ENCODE measurements around the gene GNG8.
A peak's percentile ranks its signal among the peaks of the same experiment; 100 is the strongest.

Gene GNG8

DNA sequence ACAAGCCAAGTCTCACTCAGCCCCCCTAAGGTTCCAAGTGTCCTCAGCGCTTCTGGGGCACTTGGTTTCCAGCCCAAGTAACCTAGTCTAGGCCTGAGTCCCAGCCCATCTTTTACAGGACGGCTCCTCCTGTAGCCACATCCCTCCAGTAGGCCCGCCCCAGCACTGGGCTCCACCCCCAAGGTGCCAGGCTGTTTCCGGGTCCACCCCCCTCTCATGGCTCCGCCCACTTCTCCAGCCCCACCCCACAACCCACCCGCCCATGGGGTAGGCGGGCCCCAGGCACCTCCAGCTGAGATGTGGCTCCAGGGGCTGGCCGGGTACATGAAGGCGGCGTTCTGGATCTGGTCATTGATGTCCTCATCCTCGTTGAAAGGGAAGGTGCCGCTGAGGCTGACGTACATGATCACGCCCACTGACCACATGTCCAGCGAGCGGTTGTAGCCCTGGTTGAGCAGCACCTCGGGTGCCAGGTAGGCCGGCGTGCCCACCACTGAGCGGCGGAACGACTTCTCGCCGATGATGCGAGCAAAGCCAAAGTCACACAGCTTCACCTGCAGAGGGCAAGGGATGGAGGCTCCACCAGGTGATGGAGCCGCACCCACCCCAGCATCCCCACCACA, 42.2 kb upstream of the GNG8 start (continued):
- TF ChIP-seq, protein P1, sequence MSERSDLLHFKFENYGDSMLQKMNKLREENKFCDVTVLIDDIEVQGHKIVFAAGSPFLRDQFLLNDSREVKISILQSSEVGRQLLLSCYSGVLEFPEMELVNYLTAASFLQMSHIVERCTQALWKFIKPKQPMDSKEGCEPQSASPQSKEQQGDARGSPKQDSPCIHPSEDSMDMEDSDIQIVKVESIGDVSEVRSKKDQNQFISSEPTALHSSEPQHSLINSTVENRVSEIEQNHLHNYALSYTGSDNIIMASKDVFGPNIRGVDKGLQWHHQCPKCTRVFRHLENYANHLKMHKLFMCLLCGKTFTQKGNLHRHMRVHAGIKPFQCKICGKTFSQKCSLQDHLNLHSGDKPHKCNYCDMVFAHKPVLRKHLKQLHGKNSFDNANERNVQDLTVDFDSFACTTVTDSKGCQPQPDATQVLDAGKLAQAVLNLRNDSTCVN (tag by site-specific recombination; optimal IDR thresholded peaks at IDR 0.05) = no peak
- TF ChIP-seq ZNF548 (tag by site-specific recombination; IDR thresholded peaks at IDR 0.05) (no peak), OSR2 (tag by site-specific recombination; IDR thresholded peaks at IDR 0.05) (no peak), ZNF585B (tag by site-specific recombination; IDR thresholded peaks at IDR 0.05) (no peak), GLIS2 (tag by site-specific recombination; IDR thresholded peaks at IDR 0.05) (no peak), ZNF394 (tag by site-specific recombination; IDR thresholded peaks at IDR 0.05; ENCODE audit: borderline replicate concordance) (no peak), ZNF350 (tag by site-specific recombination; IDR thresholded peaks at IDR 0.05) (no peak), KLF1 (tag by site-specific recombination; IDR thresholded peaks at IDR 0.05) (peak; percentile 59), KLF9 (tag by site-specific recombination; IDR thresholded peaks at IDR 0.05; ENCODE audit: low read depth) (0 out of 2 replicates have a peak, but pooled peaks have one; percentile 17), ZNF24 (tag by site-specific recombination; IDR thresholded peaks at IDR 0.05) (no peak), ZNF266 (tag by site-specific recombination; IDR thresholded peaks at IDR 0.05; ENCODE audit: low read depth) (no peak)
- TF ChIP-seq, protein P2, sequence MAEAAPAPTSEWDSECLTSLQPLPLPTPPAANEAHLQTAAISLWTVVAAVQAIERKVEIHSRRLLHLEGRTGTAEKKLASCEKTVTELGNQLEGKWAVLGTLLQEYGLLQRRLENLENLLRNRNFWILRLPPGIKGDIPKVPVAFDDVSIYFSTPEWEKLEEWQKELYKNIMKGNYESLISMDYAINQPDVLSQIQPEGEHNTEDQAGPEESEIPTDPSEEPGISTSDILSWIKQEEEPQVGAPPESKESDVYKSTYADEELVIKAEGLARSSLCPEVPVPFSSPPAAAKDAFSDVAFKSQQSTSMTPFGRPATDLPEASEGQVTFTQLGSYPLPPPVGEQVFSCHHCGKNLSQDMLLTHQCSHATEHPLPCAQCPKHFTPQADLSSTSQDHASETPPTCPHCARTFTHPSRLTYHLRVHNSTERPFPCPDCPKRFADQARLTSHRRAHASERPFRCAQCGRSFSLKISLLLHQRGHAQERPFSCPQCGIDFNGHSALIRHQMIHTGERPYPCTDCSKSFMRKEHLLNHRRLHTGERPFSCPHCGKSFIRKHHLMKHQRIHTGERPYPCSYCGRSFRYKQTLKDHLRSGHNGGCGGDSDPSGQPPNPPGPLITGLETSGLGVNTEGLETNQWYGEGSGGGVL (tag by site-specific recombination; IDR thresholded peaks at IDR 0.05) = no peak
- TF ChIP-seq, protein P3, sequence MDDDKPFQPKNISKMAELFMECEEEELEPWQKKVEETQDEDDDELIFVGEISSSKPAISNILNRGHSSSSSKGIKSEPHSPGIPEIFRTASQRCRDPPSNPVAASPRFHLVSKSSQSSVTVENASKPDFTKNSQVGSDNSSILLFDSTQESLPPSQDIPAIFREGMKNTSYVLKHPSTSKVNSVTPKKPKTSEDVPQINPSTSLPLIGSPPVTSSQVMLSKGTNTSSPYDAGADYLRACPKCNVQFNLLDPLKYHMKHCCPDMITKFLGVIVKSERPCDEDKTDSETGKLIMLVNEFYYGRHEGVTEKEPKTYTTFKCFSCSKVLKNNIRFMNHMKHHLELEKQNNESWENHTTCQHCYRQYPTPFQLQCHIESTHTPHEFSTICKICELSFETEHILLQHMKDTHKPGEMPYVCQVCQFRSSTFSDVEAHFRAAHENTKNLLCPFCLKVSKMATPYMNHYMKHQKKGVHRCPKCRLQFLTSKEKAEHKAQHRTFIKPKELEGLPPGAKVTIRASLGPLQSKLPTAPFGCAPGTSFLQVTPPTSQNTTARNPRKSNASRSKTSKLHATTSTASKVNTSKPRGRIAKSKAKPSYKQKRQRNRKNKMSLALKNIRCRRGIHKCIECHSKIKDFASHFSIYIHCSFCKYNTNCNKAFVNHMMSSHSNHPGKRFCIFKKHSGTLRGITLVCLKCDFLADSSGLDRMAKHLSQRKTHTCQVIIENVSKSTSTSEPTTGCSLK (tag by site-specific recombination; IDR thresholded peaks at IDR 0.05) = no peak

DNA sequence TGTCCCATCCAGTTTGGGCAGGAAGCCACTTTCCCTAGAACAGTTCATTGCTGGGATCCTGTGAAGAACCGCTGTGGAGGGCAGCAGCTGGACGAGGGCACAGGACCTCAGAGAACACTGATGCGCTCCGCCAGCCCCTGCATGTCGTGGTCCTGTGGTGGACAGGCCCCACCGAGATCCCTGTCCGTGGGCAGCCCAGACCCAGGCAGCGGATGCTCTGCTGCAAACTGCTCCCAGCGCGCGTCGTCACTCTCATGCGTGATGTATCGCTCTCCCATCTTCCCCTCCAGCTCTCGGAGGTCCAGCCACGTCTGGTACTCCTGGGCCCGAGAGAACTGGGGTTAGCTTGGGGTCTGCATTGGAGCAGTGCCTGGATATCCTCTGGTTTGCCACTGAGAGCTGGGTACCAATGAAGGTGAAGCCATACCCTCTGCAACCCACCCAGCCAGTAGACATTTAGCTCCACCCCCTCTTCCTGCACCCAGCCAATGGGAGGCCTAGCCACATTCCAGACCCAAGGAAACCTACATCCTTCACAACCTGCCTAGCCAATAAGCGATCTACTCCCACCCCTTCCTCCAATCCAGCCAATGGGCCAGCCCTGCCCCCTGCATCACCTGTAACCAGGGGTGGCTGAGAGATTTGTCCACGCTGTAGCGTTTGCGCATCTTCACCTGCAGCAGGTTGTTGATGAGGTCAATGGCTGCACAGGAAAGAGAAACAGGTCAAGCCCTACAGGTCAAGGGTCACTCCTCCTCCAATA, 38.6 kb upstream of the GNG8 start:
- no peaks in the 10 kb centered on the region for H3K4me1 ChIP-seq (ENCODE audit: control insufficient read depth, insufficient read depth, low read length)
- no peak overlapping the region for H3K4me3 ChIP-seq (ENCODE audit: low read depth, low read length)
- POLR2A ChIA-PET = interaction anchor here (2.8 kb wide), 1 partner anchor 13 kb away, joined by 11 read pairs; the partner anchor contains the start of gene DACT3
- H3K9me3 ChIP-seq (ENCODE audit: control insufficient read depth, insufficient read depth, low read depth, low read length) = no peaks in the 10 kb centered on the region
- no peak overlapping the region for H3K27ac ChIP-seq (ENCODE audit: extremely low read depth, low read depth, low read length)
- CTCF ChIA-PET = interaction anchor here (0.6 to 4.9 kb wide), 4 partner anchors 13 to 662 kb away, joined by 3 to 30 read pairs (median 6); partner anchors contain the start of gene DACT3
- peak; percentile 47; the same call in 1 of the 2 replicates for TF ChIP-seq SP2 (tag by site-specific recombination; IDR thresholded peaks at IDR 0.05)
- no peak for TF ChIP-seq ZNF629 (tag by site-specific recombination; IDR thresholded peaks at IDR 0.05)
- H3K36me3 ChIP-seq (ENCODE audit: control insufficient read depth in 2 of 2, insufficient read depth in 1 of 2, low read length in 2 of 2) = peaks cover 43 to 64% of the 10 kb centered on the region in 2 experiments; a peak in 2 of 3 replicates

DNA sequence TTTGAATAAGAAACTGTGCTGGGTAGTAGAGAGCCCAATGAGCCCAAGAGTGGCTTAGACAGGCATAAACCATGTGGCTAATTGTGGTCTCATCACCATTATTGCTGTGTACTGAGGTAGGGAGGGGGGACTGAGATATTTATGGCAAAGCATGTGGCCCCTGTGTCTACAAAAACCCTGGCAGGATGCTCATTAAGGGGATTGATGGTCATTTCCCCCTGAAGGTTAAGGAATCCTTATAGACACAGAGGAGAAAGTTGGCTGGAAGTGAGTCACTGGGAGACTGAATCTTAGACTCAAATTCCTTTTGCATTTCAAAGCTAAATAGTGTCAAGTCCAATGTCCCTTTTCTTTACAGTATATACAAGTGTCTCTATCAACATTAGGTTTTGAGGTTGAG, 34.8 kb upstream of the GNG8 start:
- ChIA-PET POLR2A (no interaction called here), CTCF (interaction anchor here (0.7 to 2.0 kb wide), 3 partner anchors 9 to 96 kb away, joined by 3 to 5 read pairs (median 4); no protein-coding TSS in a partner anchor)
- Histone ChIP-seq H3K27ac (ENCODE audit: extremely low read depth, low read depth, low read length) (no peak overlapping the region), H3K4me3 (ENCODE audit: low read depth, low read length) (no peak overlapping the region), H3K4me1 (ENCODE audit: control insufficient read depth, insufficient read depth, low read length) (no peaks in the 10 kb centered on the region), H3K9me3 (ENCODE audit: control insufficient read depth, insufficient read depth, low read depth, low read length) (no peaks in the 10 kb centered on the region), H3K36me3 (ENCODE audit: control insufficient read depth in 2 of 2, insufficient read depth in 1 of 2, low read length in 2 of 2) (peaks cover 16 to 27% of the 10 kb centered on the region in 2 experiments; a peak in 2 of 3 replicates)
- TF ChIP-seq PRDM1 (tag by site-specific recombination; IDR thresholded peaks at IDR 0.05) (0 out of 2 replicates have a peak, but pooled peaks have one; percentile 37), OSR2 (tag by site-specific recombination; IDR thresholded peaks at IDR 0.05) (no peak), FEZF1 (tag by site-specific recombination; IDR thresholded peaks at IDR 0.05) (peak; percentile 16; the same call in 1 of the 2 replicates)

Measured in HEK293 (cell line).